A549 (cell line): ENCODE measurements around the gene CD55.

Experiments
- CHD2 ChIP-seq: fragments of 150-350 bp; IDR thresholded peaks from 2 replicates; pipeline ENCODE4 v1.6.1; 2014; ENCODE audit warnings: low read length; ENCODE audit not compliant: partially characterized antibody
- CTCF ChIP-seq: fragments of >200 bp; sonication (Bioruptor Twin); formaldehyde crosslinking; IDR thresholded peaks from 3 replicates; pipeline ENCODE4 v1.5.1; 2016
- EP300 ChIP-seq, 2 experiments: fragments of >200 bp; sonication (Bioruptor Twin); formaldehyde crosslinking; IDR thresholded peaks; 2 replicates in 1 of 2; 3 replicates in 1 of 2; pipeline ENCODE4 v1.6.1; 2016 to 2017
- HMGXB4 ChIP-seq: fragments of 250-450 bp; sonication (Bioruptor Pico); IDR thresholded peaks from 2 replicates; pipeline ENCODE4 v1.5.0; 2021; ENCODE audit warnings: mild to moderate bottlenecking, moderate library complexity, borderline replicate concordance
- PBX3 ChIP-seq: IDR thresholded peaks from 2 replicates; pipeline ENCODE4 v1.6.1; 2012
- POLR2A ChIP-seq: IDR thresholded peaks from 2 replicates; pipeline ENCODE4 v1.6.1; 2012; ENCODE audit warnings: mild to moderate bottlenecking, low read length
- RFX5 ChIP-seq: fragments of 450-650 bp; IDR thresholded peaks from 2 replicates; pipeline ENCODE4 v1.7.1; 2014; ENCODE audit warnings: antibody characterized with exemption, mild to moderate bottlenecking, moderate library complexity
- TF ChIP-seq, protein P1 (sequence below): IDR thresholded peaks from 2 replicates; pipeline ENCODE4 v1.6.1; 2012; ENCODE audit warnings: low read depth, borderline replicate concordance
- TF ChIP-seq, protein P2 (sequence below): fragments of 200-600 bp; sonication (generic); IDR thresholded peaks from 2 replicates; pipeline ENCODE4 v1.6.1; 2016; ENCODE audit warnings: antibody characterized with exemption, mild to moderate bottlenecking, moderate library complexity

DNA sequence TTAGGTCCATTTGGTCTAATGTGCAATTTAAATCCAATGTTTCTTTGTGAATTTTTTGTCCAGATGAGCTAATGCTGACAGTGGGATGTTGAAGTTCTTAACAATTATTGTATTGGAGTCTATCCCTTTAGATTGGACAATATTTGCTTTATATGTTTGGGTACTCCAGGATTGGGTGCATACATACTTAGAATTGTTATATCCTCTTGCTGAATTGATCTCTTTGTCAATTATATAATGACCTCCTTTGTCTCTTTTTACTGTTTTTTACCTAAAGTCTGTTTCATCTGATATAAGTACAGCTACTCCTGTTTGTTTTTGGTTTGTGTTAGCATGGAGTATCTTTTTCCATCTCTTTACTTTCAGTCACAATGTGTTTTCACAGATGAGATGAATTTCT, 22.2 kb downstream of the CD55 start:
- TF ChIP-seq RFX5: no peak
- TF ChIP-seq POLR2A: no peak
- TF ChIP-seq CTCF: no peak
- TF ChIP-seq PBX3: no peak
- TF ChIP-seq, protein P1, sequence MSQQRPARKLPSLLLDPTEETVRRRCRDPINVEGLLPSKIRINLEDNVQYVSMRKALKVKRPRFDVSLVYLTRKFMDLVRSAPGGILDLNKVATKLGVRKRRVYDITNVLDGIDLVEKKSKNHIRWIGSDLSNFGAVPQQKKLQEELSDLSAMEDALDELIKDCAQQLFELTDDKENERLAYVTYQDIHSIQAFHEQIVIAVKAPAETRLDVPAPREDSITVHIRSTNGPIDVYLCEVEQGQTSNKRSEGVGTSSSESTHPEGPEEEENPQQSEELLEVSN: no peak
- TF ChIP-seq HMGXB4 (CRISPR knock-in tag): no peak
- TF ChIP-seq EP300 (IDR thresholded peaks at IDR 0.05): no peak
- no peak for TF ChIP-seq CHD2
- TF ChIP-seq, protein P2, sequence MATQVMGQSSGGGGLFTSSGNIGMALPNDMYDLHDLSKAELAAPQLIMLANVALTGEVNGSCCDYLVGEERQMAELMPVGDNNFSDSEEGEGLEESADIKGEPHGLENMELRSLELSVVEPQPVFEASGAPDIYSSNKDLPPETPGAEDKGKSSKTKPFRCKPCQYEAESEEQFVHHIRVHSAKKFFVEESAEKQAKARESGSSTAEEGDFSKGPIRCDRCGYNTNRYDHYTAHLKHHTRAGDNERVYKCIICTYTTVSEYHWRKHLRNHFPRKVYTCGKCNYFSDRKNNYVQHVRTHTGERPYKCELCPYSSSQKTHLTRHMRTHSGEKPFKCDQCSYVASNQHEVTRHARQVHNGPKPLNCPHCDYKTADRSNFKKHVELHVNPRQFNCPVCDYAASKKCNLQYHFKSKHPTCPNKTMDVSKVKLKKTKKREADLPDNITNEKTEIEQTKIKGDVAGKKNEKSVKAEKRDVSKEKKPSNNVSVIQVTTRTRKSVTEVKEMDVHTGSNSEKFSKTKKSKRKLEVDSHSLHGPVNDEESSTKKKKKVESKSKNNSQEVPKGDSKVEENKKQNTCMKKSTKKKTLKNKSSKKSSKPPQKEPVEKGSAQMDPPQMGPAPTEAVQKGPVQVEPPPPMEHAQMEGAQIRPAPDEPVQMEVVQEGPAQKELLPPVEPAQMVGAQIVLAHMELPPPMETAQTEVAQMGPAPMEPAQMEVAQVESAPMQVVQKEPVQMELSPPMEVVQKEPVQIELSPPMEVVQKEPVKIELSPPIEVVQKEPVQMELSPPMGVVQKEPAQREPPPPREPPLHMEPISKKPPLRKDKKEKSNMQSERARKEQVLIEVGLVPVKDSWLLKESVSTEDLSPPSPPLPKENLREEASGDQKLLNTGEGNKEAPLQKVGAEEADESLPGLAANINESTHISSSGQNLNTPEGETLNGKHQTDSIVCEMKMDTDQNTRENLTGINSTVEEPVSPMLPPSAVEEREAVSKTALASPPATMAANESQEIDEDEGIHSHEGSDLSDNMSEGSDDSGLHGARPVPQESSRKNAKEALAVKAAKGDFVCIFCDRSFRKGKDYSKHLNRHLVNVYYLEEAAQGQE: no peak
